Measurements from ENCODE around the gene C8A. TPM values are rescaled to one million over a fixed set of nuclear protein-coding genes. Genes with fewer than 3 reads are reported as not detected.

Gene C8A
- total RNA-seq, 2 experiments from 2014 or later: not detected

DNA sequence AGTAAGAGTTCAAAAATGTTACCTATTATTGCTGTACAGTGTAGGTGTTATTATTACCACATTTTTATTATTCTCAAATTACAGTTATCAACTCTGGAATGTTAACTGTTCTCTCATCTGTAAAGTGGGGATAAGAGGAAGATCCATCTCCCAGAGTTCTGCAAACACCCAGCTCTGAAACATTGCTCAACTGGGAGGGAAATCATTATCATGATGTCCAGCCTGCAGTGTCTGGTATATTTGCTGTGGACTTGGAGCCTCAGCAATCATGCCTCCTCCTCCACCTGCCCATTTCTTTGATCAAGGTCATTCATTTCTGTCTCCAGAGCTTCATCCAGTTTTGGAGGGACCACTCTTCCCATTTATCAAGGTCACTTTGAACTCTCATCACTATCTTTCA lies 39.4 kb downstream of the C8A start:
- Mint-ChIP-seq H3K27me3 (no peaks in the 10 kb centered on the region), H3K4me3 (no peak overlapping the region), H3K4me1 (ENCODE audit: low read depth) (no peaks in the 10 kb centered on the region), H3K9me3 (no peaks in the 10 kb centered on the region), H3K36me3 (ENCODE audit: low read depth) (no peaks in the 10 kb centered on the region), H3K27ac (no peak overlapping the region)
- no peak for DNase-seq
- TF ChIP-seq, protein P1, sequence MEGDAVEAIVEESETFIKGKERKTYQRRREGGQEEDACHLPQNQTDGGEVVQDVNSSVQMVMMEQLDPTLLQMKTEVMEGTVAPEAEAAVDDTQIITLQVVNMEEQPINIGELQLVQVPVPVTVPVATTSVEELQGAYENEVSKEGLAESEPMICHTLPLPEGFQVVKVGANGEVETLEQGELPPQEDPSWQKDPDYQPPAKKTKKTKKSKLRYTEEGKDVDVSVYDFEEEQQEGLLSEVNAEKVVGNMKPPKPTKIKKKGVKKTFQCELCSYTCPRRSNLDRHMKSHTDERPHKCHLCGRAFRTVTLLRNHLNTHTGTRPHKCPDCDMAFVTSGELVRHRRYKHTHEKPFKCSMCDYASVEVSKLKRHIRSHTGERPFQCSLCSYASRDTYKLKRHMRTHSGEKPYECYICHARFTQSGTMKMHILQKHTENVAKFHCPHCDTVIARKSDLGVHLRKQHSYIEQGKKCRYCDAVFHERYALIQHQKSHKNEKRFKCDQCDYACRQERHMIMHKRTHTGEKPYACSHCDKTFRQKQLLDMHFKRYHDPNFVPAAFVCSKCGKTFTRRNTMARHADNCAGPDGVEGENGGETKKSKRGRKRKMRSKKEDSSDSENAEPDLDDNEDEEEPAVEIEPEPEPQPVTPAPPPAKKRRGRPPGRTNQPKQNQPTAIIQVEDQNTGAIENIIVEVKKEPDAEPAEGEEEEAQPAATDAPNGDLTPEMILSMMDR (IDR thresholded peaks at IDR 0.05): no peak
- H3K27ac ChIP-seq (ENCODE audit: low read depth in 1 of 2, low read length in 2 of 2): no peak overlapping the region
- no peaks in the 10 kb centered on the region for H3K9me3 ChIP-seq (ENCODE audit: control insufficient read depth in 1 of 2, insufficient read depth in 1 of 2, low read length in 2 of 2)
- ChIA-PET CTCF (no interaction called here), POLR2A (no interaction called here)
- no peak overlapping the region for H3K4me3 ChIP-seq (ENCODE audit: low read length)
- ATAC-seq (ENCODE audit: poor library complexity): no peak
- intact Hi-C loops (cut with DNase I, micrococcal nuclease): no loop called here
- H3K27me3 ChIP-seq (ENCODE audit: control insufficient read depth in 1 of 2, insufficient read depth in 2 of 2, low read length in 2 of 2): no peaks in the 10 kb centered on the region
- H3K36me3 ChIP-seq (ENCODE audit: insufficient read depth, low read length): no peaks in the 10 kb centered on the region
- H3K4me1 ChIP-seq (ENCODE audit: insufficient read depth, low read length): no peaks in the 10 kb centered on the region

DNA sequence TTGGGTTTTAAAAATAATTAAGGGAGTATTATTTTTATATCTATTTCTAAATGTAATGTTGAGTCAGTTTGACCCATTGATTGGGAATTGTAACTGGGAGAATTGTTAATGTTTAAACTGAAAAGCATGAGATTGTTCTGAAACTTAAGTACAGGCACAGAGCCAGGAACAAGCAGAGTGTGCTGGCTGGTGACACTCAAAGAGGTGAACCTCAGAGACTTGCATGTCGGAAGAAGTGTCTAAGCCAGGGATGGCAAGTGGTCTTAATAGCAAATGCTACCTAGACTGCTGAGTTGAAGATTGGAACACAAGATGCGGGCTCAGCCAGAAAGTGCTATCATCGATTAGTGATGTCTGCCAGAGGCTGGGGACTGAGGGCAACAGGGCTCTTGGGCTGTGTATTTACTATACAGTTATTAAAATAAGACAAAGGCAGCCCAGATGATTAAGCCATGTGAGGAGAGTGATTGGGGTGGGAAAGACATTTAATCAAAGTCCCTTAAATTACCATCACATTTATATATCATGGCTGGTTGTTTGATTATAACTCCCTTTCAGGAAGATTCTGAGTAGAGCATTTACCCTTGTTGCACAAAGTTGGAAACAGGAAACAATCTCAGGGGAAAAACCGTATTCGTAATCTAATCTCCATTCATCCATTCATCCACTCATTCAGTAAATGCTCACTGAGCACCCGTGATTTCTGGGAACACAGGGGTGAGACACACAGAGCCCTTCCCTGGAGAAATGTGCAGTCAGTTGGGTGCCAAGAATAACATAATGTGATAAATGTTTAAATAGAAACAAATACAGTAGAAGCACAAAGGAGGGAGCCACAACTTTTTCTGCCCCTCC lies 42.8 kb downstream of the C8A start:
- no peak overlapping the region for H3K27ac Mint-ChIP-seq
- H3K27me3 ChIP-seq (ENCODE audit: control insufficient read depth in 1 of 2, insufficient read depth in 2 of 2, low read length in 2 of 2): no peaks in the 10 kb centered on the region
- DNase-seq: no peak
- no peak overlapping the region for H3K27ac ChIP-seq (ENCODE audit: low read depth in 1 of 2, low read length in 2 of 2)
- H3K4me3 ChIP-seq (ENCODE audit: low read length): no peak overlapping the region
- TF ChIP-seq, protein P1 (IDR thresholded peaks at IDR 0.05): no peak
- intact Hi-C loops (cut with DNase I, micrococcal nuclease): no loop called here
- ATAC-seq (ENCODE audit: poor library complexity): no peak
- no peak overlapping the region for H3K4me3 Mint-ChIP-seq
- ChIA-PET CTCF (no interaction called here), POLR2A (no interaction called here)
- H3K36me3 ChIP-seq (ENCODE audit: insufficient read depth, low read length): no peaks in the 10 kb centered on the region
- no peaks in the 10 kb centered on the region for H3K27me3 Mint-ChIP-seq
- no peaks in the 10 kb centered on the region for H3K9me3 Mint-ChIP-seq
- no peaks in the 10 kb centered on the region for H3K4me1 Mint-ChIP-seq (ENCODE audit: low read depth)
- no peaks in the 10 kb centered on the region for H3K36me3 Mint-ChIP-seq (ENCODE audit: low read depth)
- H3K9me3 ChIP-seq (ENCODE audit: control insufficient read depth in 1 of 2, insufficient read depth in 1 of 2, low read length in 2 of 2): no peaks in the 10 kb centered on the region
- H3K4me1 ChIP-seq (ENCODE audit: insufficient read depth, low read length): no peaks in the 10 kb centered on the region

DNA sequence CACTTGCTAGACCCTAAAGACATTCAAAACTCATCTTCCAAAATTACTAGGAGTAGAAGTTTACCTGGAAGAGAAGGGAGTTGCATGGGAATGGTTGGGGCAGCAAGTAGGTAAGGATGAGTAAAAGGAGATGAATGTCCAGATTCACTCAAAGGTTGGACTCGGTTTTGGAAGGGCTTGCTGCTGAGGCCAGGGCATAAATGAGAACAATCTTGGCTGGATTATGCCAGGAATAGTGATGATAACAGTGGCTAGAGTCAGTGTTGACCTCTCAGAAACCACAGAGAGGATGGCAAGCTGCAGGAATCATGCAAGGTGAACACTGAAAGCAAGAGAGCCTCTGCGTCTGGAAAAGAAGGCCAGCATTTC lies 43.4 kb downstream of the C8A start:
- Mint-ChIP-seq H3K27ac (no peak overlapping the region), H3K36me3 (ENCODE audit: low read depth) (no peaks in the 10 kb centered on the region), H3K4me3 (no peak overlapping the region), H3K27me3 (no peaks in the 10 kb centered on the region), H3K9me3 (no peaks in the 10 kb centered on the region), H3K4me1 (ENCODE audit: low read depth) (no peaks in the 10 kb centered on the region)
- TF ChIP-seq, protein P1 (IDR thresholded peaks at IDR 0.05): no peak
- no peaks in the 10 kb centered on the region for H3K36me3 ChIP-seq (ENCODE audit: insufficient read depth, low read length)
- no peaks in the 10 kb centered on the region for H3K4me1 ChIP-seq (ENCODE audit: insufficient read depth, low read length)
- H3K27me3 ChIP-seq (ENCODE audit: control insufficient read depth in 1 of 2, insufficient read depth in 2 of 2, low read length in 2 of 2): peaks cover 0 to under 1% of the 10 kb centered on the region in 2 experiments
- no peak overlapping the region for H3K4me3 ChIP-seq (ENCODE audit: low read length)
- POLR2A ChIA-PET: no interaction called here
- DNase-seq (no peak), ATAC-seq (ENCODE audit: poor library complexity) (no peak)
- H3K9me3 ChIP-seq (ENCODE audit: control insufficient read depth in 1 of 2, insufficient read depth in 1 of 2, low read length in 2 of 2): no peaks in the 10 kb centered on the region
- H3K27ac ChIP-seq (ENCODE audit: low read depth in 1 of 2, low read length in 2 of 2): no peak overlapping the region
- CTCF ChIA-PET: no interaction called here
- intact Hi-C loops (cut with DNase I, micrococcal nuclease): no loop called here

All from CD4-positive, alpha-beta T cell (primary cell).